22Rv1 (cell line): ENCODE data around the gene NDUFS6.
A peak's percentile ranks its signal among the peaks of the same experiment; 100 is the strongest.

Source experiments
- ZFX ChIP-seq: fragments of 450-650 bp; IDR thresholded peaks from 2 replicates; pipeline ENCODE4 v1.6.1; 2017; ENCODE audit warnings: antibody characterized with exemption, borderline replicate concordance
- TF ChIP-seq, protein P1 (sequence below): fragments of 450-650 bp; IDR thresholded peaks from 2 replicates; pipeline ENCODE4 v1.5.1; 2017; ENCODE audit warnings: mild to moderate bottlenecking

- TF ChIP-seq, protein P1, sequence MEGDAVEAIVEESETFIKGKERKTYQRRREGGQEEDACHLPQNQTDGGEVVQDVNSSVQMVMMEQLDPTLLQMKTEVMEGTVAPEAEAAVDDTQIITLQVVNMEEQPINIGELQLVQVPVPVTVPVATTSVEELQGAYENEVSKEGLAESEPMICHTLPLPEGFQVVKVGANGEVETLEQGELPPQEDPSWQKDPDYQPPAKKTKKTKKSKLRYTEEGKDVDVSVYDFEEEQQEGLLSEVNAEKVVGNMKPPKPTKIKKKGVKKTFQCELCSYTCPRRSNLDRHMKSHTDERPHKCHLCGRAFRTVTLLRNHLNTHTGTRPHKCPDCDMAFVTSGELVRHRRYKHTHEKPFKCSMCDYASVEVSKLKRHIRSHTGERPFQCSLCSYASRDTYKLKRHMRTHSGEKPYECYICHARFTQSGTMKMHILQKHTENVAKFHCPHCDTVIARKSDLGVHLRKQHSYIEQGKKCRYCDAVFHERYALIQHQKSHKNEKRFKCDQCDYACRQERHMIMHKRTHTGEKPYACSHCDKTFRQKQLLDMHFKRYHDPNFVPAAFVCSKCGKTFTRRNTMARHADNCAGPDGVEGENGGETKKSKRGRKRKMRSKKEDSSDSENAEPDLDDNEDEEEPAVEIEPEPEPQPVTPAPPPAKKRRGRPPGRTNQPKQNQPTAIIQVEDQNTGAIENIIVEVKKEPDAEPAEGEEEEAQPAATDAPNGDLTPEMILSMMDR: peak; percentile 37; the same call in 1 of the 2 replicates
- TF ChIP-seq ZFX: no peak
Observed at GRCh38 chr5:1824109-1824821, 23.1 kb downstream of the NDUFS6 start.
